Measurements from ENCODE around the gene KRT1.

- TF ChIP-seq YY1 (IDR thresholded peaks at IDR 0.05; ENCODE audit: insufficient read depth, insufficient read length) (no peak), ZNF274 (IDR thresholded peaks at IDR 0.05; ENCODE audit: low read depth, low read length) (no peak)
These were observed 50.2 kb downstream of the KRT1 start for GRCh38 chr12:52630008-52630500.
